Panc1 (cell line): ENCODE results near the gene UXS1. TPM values are rescaled to one million over a fixed set of nuclear protein-coding genes. Genes with fewer than 3 reads are reported as not detected.
"Not testable (repeated sequence)": the region's sequence is repeated elsewhere in the genome, so short reads cannot be mapped to it uniquely, and the experiment has no call there.

Source experiments
- ATAC-seq: fragments of 200-7000 bp; cut with Tn5 transposase; 2 replicates; pipeline ENCODE4 v1.9.1; 2020; ENCODE audit warnings: mild to moderate bottlenecking, moderate library complexity
- Bru-seq: library from RNA; stranded (reverse); fragments of 400-500 nt; gene quantifications from one replicate; lab custom pipeline; 2021; lab: Mats Ljungman, UMichigan
- BruChase-seq, 2 experiments: library from RNA; stranded (reverse); fragments of 400-500 nt; gene quantifications; one replicate each; lab custom pipeline; 2021; lab: Mats Ljungman, UMichigan
- BruUV-seq: library from RNA; stranded (reverse); fragments of 400-500 nt; replicated peaks from 2 replicates; lab custom pipeline; 2021; lab: Mats Ljungman, UMichigan
- CTCF ChIA-PET: fragments of 300-600 bp; sonication (Branson Sonifier 250); formaldehyde crosslinking; loops from one replicate; lab custom pipeline; 2022; ENCODE audit warnings: antibody characterized with exemption; lab: Charles Lee
- POLR2A ChIA-PET: fragments of 300-600 bp; sonication (Branson Sonifier 250); formaldehyde crosslinking; loops from one replicate; lab custom pipeline; 2022; ENCODE audit warnings: antibody characterized with exemption; lab: Charles Lee
- DNase-seq: peaks from one replicate; pipeline ENCODE4 v3.0.0-alpha.2; 2010; ENCODE audit warnings: low read depth, low spot score
- H3K27ac ChIP-seq: 2 replicates; pipeline ENCODE4 v1.5.1; 2011; ENCODE audit warnings: mild to moderate bottlenecking, low read length, inconsistent platforms
- H3K27me3 ChIP-seq: fragments of 200-500 bp; sonication (Bioruptor generic); 2 replicates; pipeline ENCODE4 v1.6.0; 2014; ENCODE audit warnings: low read length, inconsistent platforms; ENCODE audit not compliant: control insufficient read depth, insufficient read depth
- H3K36me3 ChIP-seq: fragments of 200-500 bp; sonication (Bioruptor generic); 2 replicates; pipeline ENCODE4 v1.5.1; 2014; ENCODE audit warnings: inconsistent platforms, mild to moderate bottlenecking, low read length, moderate library complexity; ENCODE audit not compliant: control insufficient read depth, insufficient read depth
- H3K4me1 ChIP-seq: 2 replicates; pipeline ENCODE4 v1.5.1; 2011; ENCODE audit warnings: inconsistent platforms, mild to moderate bottlenecking, low read length, moderate library complexity; ENCODE audit not compliant: control insufficient read depth, insufficient read depth
- H3K4me3 ChIP-seq, 2 experiments: 2 replicates each; pipeline ENCODE4 v1.5.1; 2011 to 2012; ENCODE audit warnings: low read depth in 2 of 2, low read length in 2 of 2, mild to moderate bottlenecking in 2 of 2, inconsistent platforms in 1 of 2, moderate library complexity in 1 of 2
- H3K9me3 ChIP-seq: fragments of 200-500 bp; sonication (Bioruptor generic); 2 replicates; pipeline ENCODE4 v1.5.1; 2014; ENCODE audit warnings: low read depth, mild to moderate bottlenecking, inconsistent platforms, low read length, moderate library complexity; ENCODE audit not compliant: control insufficient read depth, insufficient read depth
- POLR2AphosphoS5 ChIP-seq: IDR thresholded peaks from 2 replicates; pipeline ENCODE4 v1.6.1; 2012; ENCODE audit warnings: mild to moderate bottlenecking, low read depth, low read length, moderate library complexity
- SIN3A ChIP-seq: IDR thresholded peaks from 2 replicates; pipeline ENCODE4 v1.6.1; 2012; ENCODE audit warnings: low read depth, mild to moderate bottlenecking, low read length, moderate library complexity, borderline replicate concordance; ENCODE audit not compliant: insufficient read depth
- TCF7L2 ChIP-seq: IDR thresholded peaks from 2 replicates; pipeline ENCODE4 v1.6.1; 2011; ENCODE audit warnings: mild to moderate bottlenecking, low read depth, low read length, inconsistent platforms
- in situ Hi-C: cut with HindIII; loops from 2 replicates; pipeline ENCODE4 v1.10.0; 2016; ENCODE audit warnings: low sequenced_read_pairs, low pct_unique_long_range_greater_than_20kb
- intact Hi-C: fragments of 100-400 bp; cut with micrococcal nuclease; formaldehyde crosslinking; loops from one replicate; pipeline ENCODE4 v1.10.0; 2022; ENCODE audit not compliant: unreplicated experiment
- long read RNA-seq: library from polyadenylated mRNA; unstranded; transcript quantifications from one replicate; pipeline ENCODE4 v2.0.0, GENCODE V29; 2021; ENCODE audit not compliant: unreplicated experiment
- polyA plus RNA-seq: library from polyadenylated mRNA; unstranded; fragments of >200 nt; gene quantifications from one replicate; pipeline ENCODE4 v1.2.1, GENCODE V29; 2012; ENCODE audit warnings: missing spikeins; ENCODE audit not compliant: insufficient read length
- total RNA-seq: library from RNA; stranded (reverse); gene quantifications from one replicate; pipeline ENCODE4 v1.2.1, GENCODE V29; 2021; ENCODE audit not compliant: unreplicated experiment
- TF ChIP-seq, protein P1 (sequence below): fragments of 450-650 bp; IDR thresholded peaks from 2 replicates; pipeline ENCODE4 v1.5.1; 2017; ENCODE audit warnings: mild to moderate bottlenecking
- TF ChIP-seq, protein P2 (sequence below), 2 experiments: IDR thresholded peaks; 2 replicates each; pipeline ENCODE4 v1.6.1; 2011 to 2012; ENCODE audit warnings: low read depth in 2 of 2, control low read depth in 1 of 2, low read length in 1 of 2, mild to moderate bottlenecking in 1 of 2, moderate library complexity in 1 of 2; ENCODE audit not compliant: insufficient read depth in 1 of 2

Gene UXS1
- total RNA-seq (72.0 TPM), Bru-seq, nascent RNA (percentile 75 among the genes with signal in this experiment), BruChase-seq, experiment 1, labeled RNA remaining after a 2-hour chase (percentile 75 among the genes with signal in this experiment), BruChase-seq, experiment 2, labeled RNA remaining after a 6-hour chase (percentile 74 among the genes with signal in this experiment)
- 107 TPM for polyA plus RNA-seq
- long read RNA-seq, transcript UXS1-201 (15 exons, 2,099 nt) = minor isoform, 32 of 172 reads
- long read RNA-seq, transcript UXS1-203 (15 exons, 1,839 nt) = major isoform, 108 of 172 reads
- long read RNA-seq, partial matches to known transcripts = 16 of 172 reads
- long read RNA-seq, other reads (novel, unspliced or antisense) = 16 of 172 reads

DNA sequence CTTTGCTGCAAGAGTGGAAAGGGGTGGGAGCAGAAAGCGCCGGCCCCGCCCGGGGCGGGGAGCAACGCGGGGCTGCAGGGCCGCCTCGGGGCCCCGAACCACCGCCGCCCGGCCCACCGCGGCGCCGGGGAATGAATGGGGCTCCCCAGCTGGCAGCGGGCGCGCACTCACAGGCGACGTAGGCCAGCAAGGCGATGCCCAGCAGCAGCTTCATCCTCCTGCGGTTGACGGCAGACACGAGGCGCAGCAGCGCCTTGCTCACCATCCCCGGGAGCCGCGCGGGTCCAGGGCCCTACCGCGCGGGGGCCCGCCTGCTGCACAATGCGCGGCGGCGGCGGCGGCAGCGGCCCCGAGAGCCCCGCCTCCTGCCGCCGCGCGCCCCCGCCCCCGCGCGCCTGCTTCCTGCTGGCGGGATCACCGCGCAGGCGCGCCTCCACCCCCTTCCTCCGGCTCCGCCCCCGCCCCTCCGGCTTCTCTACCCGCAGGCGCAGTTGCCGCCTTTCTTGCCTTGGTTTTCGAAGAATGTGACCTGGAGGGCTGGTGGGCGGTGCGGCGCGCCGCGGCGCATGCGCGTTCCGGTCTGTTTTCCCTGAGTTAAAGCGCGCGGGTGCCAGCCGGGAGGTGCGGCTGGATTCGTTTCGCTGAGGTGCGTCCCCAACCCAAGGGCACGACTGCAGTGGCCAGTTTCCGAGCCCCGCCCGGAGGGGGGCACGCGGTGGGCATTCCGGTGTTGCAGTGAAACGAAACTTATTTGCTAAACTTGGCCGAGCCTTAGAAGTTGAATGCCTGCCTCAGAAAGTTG is at the start of gene UXS1:
Gene UXS1, minus strand, starts transcription at position 325 of the 802 bp plus-strand sequence. Its CDS starts 60 bp downstream, at position 265.
- H3K27ac ChIP-seq = peak within 1 kb of the TSS; percentile 93
- BruUV-seq = no TSS peak
- in situ Hi-C loops (no loop called here), intact Hi-C loops (no loop called here)
- H3K4me3 ChIP-seq = peak within 1 kb of the TSS; percentile 86 to 87
- H3K36me3 ChIP-seq = no peaks in the 10 kb centered on the region; the same call in 1 of the 2 replicates
- TF ChIP-seq, protein P1, sequence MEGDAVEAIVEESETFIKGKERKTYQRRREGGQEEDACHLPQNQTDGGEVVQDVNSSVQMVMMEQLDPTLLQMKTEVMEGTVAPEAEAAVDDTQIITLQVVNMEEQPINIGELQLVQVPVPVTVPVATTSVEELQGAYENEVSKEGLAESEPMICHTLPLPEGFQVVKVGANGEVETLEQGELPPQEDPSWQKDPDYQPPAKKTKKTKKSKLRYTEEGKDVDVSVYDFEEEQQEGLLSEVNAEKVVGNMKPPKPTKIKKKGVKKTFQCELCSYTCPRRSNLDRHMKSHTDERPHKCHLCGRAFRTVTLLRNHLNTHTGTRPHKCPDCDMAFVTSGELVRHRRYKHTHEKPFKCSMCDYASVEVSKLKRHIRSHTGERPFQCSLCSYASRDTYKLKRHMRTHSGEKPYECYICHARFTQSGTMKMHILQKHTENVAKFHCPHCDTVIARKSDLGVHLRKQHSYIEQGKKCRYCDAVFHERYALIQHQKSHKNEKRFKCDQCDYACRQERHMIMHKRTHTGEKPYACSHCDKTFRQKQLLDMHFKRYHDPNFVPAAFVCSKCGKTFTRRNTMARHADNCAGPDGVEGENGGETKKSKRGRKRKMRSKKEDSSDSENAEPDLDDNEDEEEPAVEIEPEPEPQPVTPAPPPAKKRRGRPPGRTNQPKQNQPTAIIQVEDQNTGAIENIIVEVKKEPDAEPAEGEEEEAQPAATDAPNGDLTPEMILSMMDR = no peak
- TF ChIP-seq POLR2AphosphoS5 = peak; percentile 78
- TF ChIP-seq SIN3A = peak; percentile 38; the same call in 1 of the 2 replicates
- ATAC-seq (peak; percentile 92), DNase-seq (peak; percentile 76)
- ChIA-PET POLR2A (no interaction called here), CTCF (no interaction called here)
- peaks cover 35% of the 10 kb centered on the region for H3K4me1 ChIP-seq
- no peaks in the 10 kb centered on the region for H3K9me3 ChIP-seq
- no peaks in the 10 kb centered on the region; the same call in 1 of the 2 replicates for H3K27me3 ChIP-seq

GRCh38 chr2:106239491-106239890 is 45.4 kb upstream of the UXS1 start:
- H3K27ac ChIP-seq, H3K27me3 ChIP-seq, H3K4me1 ChIP-seq, in situ Hi-C loops, intact Hi-C loops, CTCF ChIA-PET, H3K4me3 ChIP-seq, BruUV-seq, H3K36me3 ChIP-seq, POLR2A ChIA-PET, DNase-seq, H3K9me3 ChIP-seq, ATAC-seq: not testable (repeated sequence)

GRCh38 chr2:106235392-106235791 is 41.3 kb upstream of the UXS1 start:
- BruUV-seq, in situ Hi-C loops: not testable (repeated sequence)

DNA sequence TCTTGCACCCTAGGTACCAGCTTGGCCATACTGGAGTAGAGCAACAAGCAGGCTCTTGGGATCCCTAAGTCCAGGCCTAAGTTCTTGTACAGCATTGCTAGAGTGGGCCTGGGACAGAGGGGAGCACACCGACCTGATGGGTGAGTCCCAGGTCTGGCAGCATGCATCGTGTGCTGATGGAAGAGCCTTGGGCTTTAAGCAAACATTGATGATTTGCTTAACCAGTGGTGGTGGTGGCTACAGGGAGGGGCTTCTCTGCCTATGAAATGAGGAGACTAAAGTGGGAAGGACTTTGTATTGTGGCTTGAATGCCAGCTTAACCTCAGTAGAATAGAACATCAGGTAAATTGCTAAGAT is 39.2 kb upstream of the UXS1 start:
- ATAC-seq = no peak
- Histone ChIP-seq H3K4me1 (no peaks in the 10 kb centered on the region), H3K27me3 (no peaks in the 10 kb centered on the region), H3K36me3 (no peaks in the 10 kb centered on the region), H3K9me3 (no peaks in the 10 kb centered on the region), H3K4me3 (no peak overlapping the region), H3K27ac (no peak overlapping the region)
- POLR2A ChIA-PET = no interaction called here
- in situ Hi-C loops = no loop called here
- intact Hi-C loops = no loop called here
- no TSS peak for BruUV-seq
- TF ChIP-seq TCF7L2 (no peak), SIN3A (no peak), POLR2AphosphoS5 (no peak)
- TF ChIP-seq, protein P1 = no peak
- TF ChIP-seq, protein P2, sequence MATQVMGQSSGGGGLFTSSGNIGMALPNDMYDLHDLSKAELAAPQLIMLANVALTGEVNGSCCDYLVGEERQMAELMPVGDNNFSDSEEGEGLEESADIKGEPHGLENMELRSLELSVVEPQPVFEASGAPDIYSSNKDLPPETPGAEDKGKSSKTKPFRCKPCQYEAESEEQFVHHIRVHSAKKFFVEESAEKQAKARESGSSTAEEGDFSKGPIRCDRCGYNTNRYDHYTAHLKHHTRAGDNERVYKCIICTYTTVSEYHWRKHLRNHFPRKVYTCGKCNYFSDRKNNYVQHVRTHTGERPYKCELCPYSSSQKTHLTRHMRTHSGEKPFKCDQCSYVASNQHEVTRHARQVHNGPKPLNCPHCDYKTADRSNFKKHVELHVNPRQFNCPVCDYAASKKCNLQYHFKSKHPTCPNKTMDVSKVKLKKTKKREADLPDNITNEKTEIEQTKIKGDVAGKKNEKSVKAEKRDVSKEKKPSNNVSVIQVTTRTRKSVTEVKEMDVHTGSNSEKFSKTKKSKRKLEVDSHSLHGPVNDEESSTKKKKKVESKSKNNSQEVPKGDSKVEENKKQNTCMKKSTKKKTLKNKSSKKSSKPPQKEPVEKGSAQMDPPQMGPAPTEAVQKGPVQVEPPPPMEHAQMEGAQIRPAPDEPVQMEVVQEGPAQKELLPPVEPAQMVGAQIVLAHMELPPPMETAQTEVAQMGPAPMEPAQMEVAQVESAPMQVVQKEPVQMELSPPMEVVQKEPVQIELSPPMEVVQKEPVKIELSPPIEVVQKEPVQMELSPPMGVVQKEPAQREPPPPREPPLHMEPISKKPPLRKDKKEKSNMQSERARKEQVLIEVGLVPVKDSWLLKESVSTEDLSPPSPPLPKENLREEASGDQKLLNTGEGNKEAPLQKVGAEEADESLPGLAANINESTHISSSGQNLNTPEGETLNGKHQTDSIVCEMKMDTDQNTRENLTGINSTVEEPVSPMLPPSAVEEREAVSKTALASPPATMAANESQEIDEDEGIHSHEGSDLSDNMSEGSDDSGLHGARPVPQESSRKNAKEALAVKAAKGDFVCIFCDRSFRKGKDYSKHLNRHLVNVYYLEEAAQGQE (IDR thresholded peaks at IDR 0.05; ENCODE audit: insufficient read depth in 1 of 2, low read depth in 2 of 2, low read length in 1 of 2) = no peak
- no peak for DNase-seq
- CTCF ChIA-PET = no interaction called here

More at GRCh38 chr2:106235392-106235791, 41.3 kb upstream of the UXS1 start:
- H3K27ac ChIP-seq, H3K36me3 ChIP-seq, ATAC-seq, DNase-seq, H3K27me3 ChIP-seq, H3K4me1 ChIP-seq, CTCF ChIA-PET, intact Hi-C loops, POLR2A ChIA-PET, H3K9me3 ChIP-seq, H3K4me3 ChIP-seq: not testable (repeated sequence)
